CD14-positive monocyte (primary cell): ENCODE data around the gene ERCC1. TPM values are rescaled to one million over a fixed set of nuclear protein-coding genes. Genes with fewer than 3 reads are reported as not detected.

Experiments used
- DNase-seq, 3 donors: peaks; one replicate each; pipeline ENCODE4 v3.0.0-alpha.2; 2011 to 2022
- H2AFZ ChIP-seq: 2 replicates; pipeline ENCODE4 v1.6.0; 2012; ENCODE audit warnings: mild to moderate bottlenecking, low read depth, low read length, inconsistent platforms; ENCODE audit not compliant: insufficient read depth, poor library complexity, severe bottlenecking
- H3K27ac ChIP-seq, 2 donors: 1 replicate in 1 of 2; 2 replicates in 1 of 2; pipeline ENCODE4 v1.5.1; 2012 to 2013; ENCODE audit warnings: low read length in 2 of 2, control low read depth in 1 of 2, inconsistent platforms in 1 of 2, low read depth in 1 of 2, mild to moderate bottlenecking in 1 of 2
- H3K27me3 ChIP-seq, 2 donors: one replicate each; pipeline versions ENCODE4 v1.6.0 to v1.6.1; 2011 to 2013; ENCODE audit warnings: low read length in 2 of 2; ENCODE audit not compliant: control insufficient read depth in 2 of 2, insufficient read depth in 2 of 2
- H3K36me3 ChIP-seq, 2 donors: replicated peaks in 1 of 2; 1 replicate in 1 of 2; 2 replicates in 1 of 2; pipeline versions ENCODE4 v1.5.1 to v1.6.1; 2012 to 2013; ENCODE audit warnings: low read length in 2 of 2, control low read depth in 1 of 2, inconsistent platforms in 1 of 2, mild to moderate bottlenecking in 1 of 2; ENCODE audit not compliant: insufficient read depth in 2 of 2, control insufficient read depth in 1 of 2
- H3K4me1 ChIP-seq, 2 donors: 1 replicate in 1 of 2; 2 replicates in 1 of 2; pipeline versions ENCODE4 v1.5.1 to v1.6.1; 2012 to 2013; ENCODE audit warnings: low read length in 2 of 2, control low read depth in 1 of 2, inconsistent platforms in 1 of 2, mild to moderate bottlenecking in 1 of 2, moderate library complexity in 1 of 2; ENCODE audit not compliant: insufficient read depth in 2 of 2, control insufficient read depth in 1 of 2
- H3K4me2 ChIP-seq: replicated peaks from 2 replicates; pipeline ENCODE3; 2012; ENCODE audit warnings: low read length, moderate library complexity, mild to moderate bottlenecking; ENCODE audit not compliant: poor library complexity, severe bottlenecking; ENCODE audit errors: extremely low read depth
- H3K4me3 ChIP-seq, 3 experiments: fragments of 200-600 bp in 1 of 3; sonication (generic) in 1 of 3; replicated peaks in 1 of 3; 1 replicate in 2 of 3; 2 replicates in 1 of 3; pipeline ENCODE4 v1.5.1; 2011 to 2013; ENCODE audit warnings: low read length in 3 of 3, mild to moderate bottlenecking in 3 of 3, control low read depth in 2 of 3, low read depth in 2 of 3, inconsistent platforms in 1 of 3, moderate library complexity in 1 of 3
- H3K79me2 ChIP-seq: 2 replicates; pipeline ENCODE4 v1.6.0; 2012; ENCODE audit warnings: mild to moderate bottlenecking, control low read depth, inconsistent platforms, low read length, moderate library complexity; ENCODE audit not compliant: insufficient read depth
- H3K9ac ChIP-seq: 2 replicates; pipeline ENCODE4 v1.6.0; 2017; ENCODE audit warnings: low read length, mild to moderate bottlenecking; ENCODE audit not compliant: insufficient read depth, poor library complexity, severe bottlenecking
- H3K9me3 ChIP-seq, 2 donors: replicated peaks in 1 of 2; 1 replicate in 1 of 2; 2 replicates in 1 of 2; pipeline versions ENCODE4 v1.5.1 to v1.6.1; 2012 to 2013; ENCODE audit warnings: low read length in 2 of 2, control low read depth in 1 of 2; ENCODE audit not compliant: control insufficient read depth in 1 of 2, insufficient read depth in 1 of 2
- H4K20me1 ChIP-seq: 2 replicates; pipeline ENCODE4 v1.6.0; 2012; ENCODE audit warnings: mild to moderate bottlenecking, low read length, control low read depth, moderate library complexity; ENCODE audit not compliant: insufficient read depth
- H3K27ac Mint-ChIP-seq, 7 donors: one replicate each; pipeline ENCODE4 v1.8.0; 2020; ENCODE audit warnings: mild to moderate bottlenecking in 7 of 7, mixed read lengths in 7 of 7, moderate library complexity in 6 of 7, inconsistent platforms in 2 of 7
- H3K27me3 Mint-ChIP-seq, 3 donors: one replicate each; pipeline ENCODE4 v1.8.0; 2021 to 2022; ENCODE audit warnings: low read depth in 3 of 3, mild to moderate bottlenecking in 3 of 3, mixed read lengths in 3 of 3, moderate library complexity in 3 of 3, inconsistent platforms in 1 of 3
- H3K36me3 Mint-ChIP-seq, 2 donors: one replicate each; pipeline ENCODE4 v1.8.0; 2020; ENCODE audit warnings: mixed read lengths in 2 of 2, inconsistent platforms in 1 of 2, mild to moderate bottlenecking in 1 of 2
- H3K4me1 Mint-ChIP-seq: one replicate; pipeline ENCODE4 v1.8.0; 2020; ENCODE audit warnings: mild to moderate bottlenecking, mixed read lengths
- H3K4me3 Mint-ChIP-seq, 2 donors: one replicate each; pipeline ENCODE4 v1.8.0; 2020; ENCODE audit warnings: mild to moderate bottlenecking in 2 of 2, mixed read lengths in 2 of 2, moderate library complexity in 1 of 2
- H3K9me3 Mint-ChIP-seq, 7 donors: one replicate each; pipeline ENCODE4 v1.8.0; 2020 to 2022; ENCODE audit warnings: mixed read lengths in 7 of 7, mild to moderate bottlenecking in 6 of 7, moderate library complexity in 6 of 7, inconsistent platforms in 2 of 7
- WGBS: methylation state at CpG from one replicate; pipeline ENCODE4 v1.1.5; 2013; ENCODE audit warnings: missing lambda C conversion rate; ENCODE audit not compliant: insufficient coverage; 5-methylcytosine and 5-hydroxymethylcytosine counted together
- intact Hi-C, 2 donors: fragments of 100-400 bp; cut with micrococcal nuclease; formaldehyde crosslinking; loops; one replicate each; pipeline versions ENCODE4 v1.15.0 to v1.15.1; 2023
- polyA plus RNA-seq, 3 donors: library from polyadenylated mRNA; depleted of rRNA in 1 of 3; unstranded in 2 of 3; stranded (reverse) in 1 of 3; fragments of 300-500 nt in 2 of 3; fragments of >200 nt in 1 of 3; fragmentation: Illumina TruSeq in 2 of 3; gene quantifications; 1 replicate in 2 of 3; 2 replicates in 1 of 3; pipeline ENCODE4 v1.2.3, GENCODE V29; 2012 to 2021
- TF ChIP-seq, protein P1 (sequence below): fragments of 200-600 bp; IDR thresholded peaks from one replicate; pipeline ENCODE4 v1.8.0; 2022; ENCODE audit warnings: antibody characterized with exemption, mild to moderate bottlenecking

ERCC1 gene
- polyA plus RNA-seq, 3 donors = 62.2 to 78.2 (median 74.6) TPM

DNA sequence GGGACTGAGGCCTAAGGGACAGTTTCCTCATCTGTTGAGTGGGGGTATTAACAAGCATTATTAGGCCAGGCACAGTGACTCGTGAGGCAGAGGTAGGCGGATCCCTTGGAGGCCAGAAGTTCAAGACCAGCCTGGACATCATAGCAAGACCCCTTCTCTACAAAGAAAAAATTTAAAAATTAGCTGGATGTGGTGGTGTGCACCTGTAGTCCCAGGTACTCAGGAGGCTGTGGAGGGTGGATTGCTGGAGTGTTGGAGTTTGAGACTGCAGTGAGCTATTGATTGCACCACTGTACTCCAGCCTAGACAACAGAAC lies 32.7 kb upstream of the ERCC1 start:
- peak overlapping the region; percentile 78 for H3K9ac ChIP-seq
- intact Hi-C loops = loop anchor here in 1 of 2 donors (1.0 kb wide), 1 partner anchor 11 kb away; the partner anchor contains the start of gene FOSB
- WGBS = no CpG with 5 or more reads among the region's 2 CpGs

DNA sequence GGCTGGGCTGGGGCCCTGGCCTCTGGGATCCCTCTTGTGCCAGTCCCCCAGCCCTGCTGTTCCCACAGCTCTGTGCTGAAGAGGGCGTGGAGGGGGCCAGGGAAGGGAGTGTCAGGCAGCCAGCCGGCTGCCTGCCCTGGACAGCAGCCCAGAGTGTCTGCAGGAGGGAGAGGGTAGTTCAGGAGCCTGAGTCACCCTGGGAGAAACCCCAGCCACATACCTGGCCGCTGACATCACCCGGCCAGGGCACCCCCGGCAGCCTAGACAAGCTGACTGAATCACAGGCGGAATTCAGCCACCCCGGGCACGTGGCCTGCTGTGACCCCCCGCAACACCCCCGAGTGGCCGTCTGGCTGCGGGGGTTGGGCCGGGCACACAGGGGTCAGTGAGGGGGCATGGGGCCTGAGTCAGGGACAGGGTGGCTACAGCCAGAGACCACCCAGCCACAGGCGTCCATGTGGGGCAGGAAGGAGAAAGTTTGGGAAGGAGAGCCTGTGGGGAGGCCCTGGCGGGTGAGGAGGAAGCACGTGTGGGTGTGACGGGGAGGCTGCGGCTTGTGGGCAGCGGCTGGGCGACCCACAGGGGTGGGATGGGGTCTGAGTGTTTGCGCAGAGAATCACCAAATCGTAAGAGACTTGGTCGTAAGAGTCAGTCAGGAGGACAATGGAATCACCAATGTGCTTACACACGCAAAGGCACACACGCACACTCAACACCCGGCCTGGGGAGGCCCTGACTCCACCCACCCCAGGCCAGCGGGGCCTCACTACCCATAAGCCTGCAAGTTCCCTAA lies 32.2 kb upstream of the ERCC1 start:
- Histone ChIP-seq H3K4me2 (peak overlapping the region; percentile 40), H3K4me1 (peaks cover 56 to 61% of the 10 kb centered on the region in 2 donors), H3K4me3 (peak overlapping the region in 1 of 3 experiments; percentile 11), H2AFZ (no peak overlapping the region), H3K79me2 (no peaks in the 10 kb centered on the region), H3K27me3 (peaks cover 0 to 13% of the 10 kb centered on the region in 2 donors), H3K9me3 (no peaks in the 10 kb centered on the region), H4K20me1 (no peaks in the 10 kb centered on the region), H3K9ac (peak overlapping the region; percentile 78), H3K27ac (peak overlapping the region; percentile 92), H3K36me3 (no peaks in the 10 kb centered on the region)
- under 1% methylated on average over 16 of the region's 27 CpGs for WGBS
- Mint-ChIP-seq H3K4me1 (peaks cover 51% of the 10 kb centered on the region), H3K27me3 (peaks cover 19 to 22% (median 19%) of the 10 kb centered on the region in 3 donors), H3K36me3 (peaks cover 0 to 7% of the 10 kb centered on the region in 2 donors), H3K4me3 (peak overlapping the region; percentile 60 to 75), H3K27ac (peak overlapping the region; percentile 97 to 99 (median 98)), H3K9me3 (peaks cover 0 to 7% (median 0%) of the 10 kb centered on the region in 7 donors)
- peak; percentile 98 to 100 (median 98) for DNase-seq
- intact Hi-C loops = loop anchor here (1.0 to 2.0 kb wide), 3 partner anchors 11 to 17 kb away; partner anchors contain the start of gene FOSB (in 1 of the 2)
- TF ChIP-seq, protein P1, sequence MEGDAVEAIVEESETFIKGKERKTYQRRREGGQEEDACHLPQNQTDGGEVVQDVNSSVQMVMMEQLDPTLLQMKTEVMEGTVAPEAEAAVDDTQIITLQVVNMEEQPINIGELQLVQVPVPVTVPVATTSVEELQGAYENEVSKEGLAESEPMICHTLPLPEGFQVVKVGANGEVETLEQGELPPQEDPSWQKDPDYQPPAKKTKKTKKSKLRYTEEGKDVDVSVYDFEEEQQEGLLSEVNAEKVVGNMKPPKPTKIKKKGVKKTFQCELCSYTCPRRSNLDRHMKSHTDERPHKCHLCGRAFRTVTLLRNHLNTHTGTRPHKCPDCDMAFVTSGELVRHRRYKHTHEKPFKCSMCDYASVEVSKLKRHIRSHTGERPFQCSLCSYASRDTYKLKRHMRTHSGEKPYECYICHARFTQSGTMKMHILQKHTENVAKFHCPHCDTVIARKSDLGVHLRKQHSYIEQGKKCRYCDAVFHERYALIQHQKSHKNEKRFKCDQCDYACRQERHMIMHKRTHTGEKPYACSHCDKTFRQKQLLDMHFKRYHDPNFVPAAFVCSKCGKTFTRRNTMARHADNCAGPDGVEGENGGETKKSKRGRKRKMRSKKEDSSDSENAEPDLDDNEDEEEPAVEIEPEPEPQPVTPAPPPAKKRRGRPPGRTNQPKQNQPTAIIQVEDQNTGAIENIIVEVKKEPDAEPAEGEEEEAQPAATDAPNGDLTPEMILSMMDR = no peak

More for the DNA sequence above, 32.7 kb upstream of the ERCC1 start:
- Histone ChIP-seq H3K36me3 (no peaks in the 10 kb centered on the region), H2AFZ (no peak overlapping the region), H3K4me2 (peak overlapping the region; percentile 40), H4K20me1 (no peaks in the 10 kb centered on the region), H3K79me2 (no peaks in the 10 kb centered on the region), H3K4me1 (peaks cover 51 to 55% of the 10 kb centered on the region in 2 donors), H3K27ac (peak overlapping the region; percentile 92), H3K9me3 (no peaks in the 10 kb centered on the region), H3K4me3 (peak overlapping the region in 1 of 3 experiments; percentile 33), H3K27me3 (peaks cover 0 to 8% of the 10 kb centered on the region in 2 donors)
- H3K36me3 Mint-ChIP-seq = peaks cover 0 to 3% of the 10 kb centered on the region in 2 donors
- H3K9me3 Mint-ChIP-seq = peaks cover 0 to 4% (median 0%) of the 10 kb centered on the region in 7 donors
- peak overlapping the region; percentile 60 to 75 for H3K4me3 Mint-ChIP-seq
- H3K4me1 Mint-ChIP-seq = peaks cover 46% of the 10 kb centered on the region
- TF ChIP-seq, protein P1 = no peak
- H3K27ac Mint-ChIP-seq = peak overlapping the region; percentile 97 to 99 (median 98)
- peaks cover 16 to 22% (median 16%) of the 10 kb centered on the region in 3 donors for H3K27me3 Mint-ChIP-seq
- no peak for DNase-seq
